ENCODE results near the gene ZNF385A. TPM values are rescaled to one million over a fixed set of nuclear protein-coding genes. Genes with fewer than 3 reads are reported as not detected.

ZNF385A gene
- total and polyA plus RNA-seq, 2 of the 13 experiments (the other 11 are each of a cell fraction or from before 2014, with no cell fraction given) = 0.44 to 0.67 TPM

GRCh38 chr12:54328595-54329337 is 55.8 kb downstream of the ZNF385A start (continued):
- TF ChIP-seq ZBTB44 (CRISPR knock-in tag; IDR thresholded peaks at IDR 0.05) = no peak
- peak; percentile 95 for TF ChIP-seq GZF1 (CRISPR knock-in tag; IDR thresholded peaks at IDR 0.05)
- TF ChIP-seq NR2F6 (IDR thresholded peaks at IDR 0.05) = peak; percentile 52; the same call in 1 of the 2 replicates
- peak; percentile 45; the same call in 1 of the 2 replicates for TF ChIP-seq NR2F6 (CRISPR knock-in tag; IDR thresholded peaks at IDR 0.05)
- no peak for TF ChIP-seq CSRNP1 (CRISPR knock-in tag; IDR thresholded peaks at IDR 0.05)
- TF ChIP-seq ZNF407 (CRISPR knock-in tag; IDR thresholded peaks at IDR 0.05; ENCODE audit: not compliant biosample characterization) = no peak
- peak; percentile 68 for TF ChIP-seq ARID5B (CRISPR knock-in tag; IDR thresholded peaks at IDR 0.05)
- 0 out of 2 replicates have a peak, but pooled peaks have one; percentile 48 for TF ChIP-seq HMG20B (CRISPR knock-in tag; conservative IDR thresholded peaks at IDR 0.05)
- TF ChIP-seq MED8 (CRISPR knock-in tag; IDR thresholded peaks at IDR 0.05; ENCODE audit: insufficient replicate concordance) = no peak
- no peak; the same call in 1 of the 2 replicates for TF ChIP-seq NFYC (CRISPR knock-in tag; IDR thresholded peaks at IDR 0.05)

Data from HepG2 (cell line).